Cortex of kidney (tissue), 1 donor: Measurements from ENCODE around the gene ATXN7L3.

Experiments
- DNase-seq: peaks from one replicate; lab custom pipeline; 2025; lab: John Stamatoyannopoulos, UW

ATXN7L3 gene

DNA sequence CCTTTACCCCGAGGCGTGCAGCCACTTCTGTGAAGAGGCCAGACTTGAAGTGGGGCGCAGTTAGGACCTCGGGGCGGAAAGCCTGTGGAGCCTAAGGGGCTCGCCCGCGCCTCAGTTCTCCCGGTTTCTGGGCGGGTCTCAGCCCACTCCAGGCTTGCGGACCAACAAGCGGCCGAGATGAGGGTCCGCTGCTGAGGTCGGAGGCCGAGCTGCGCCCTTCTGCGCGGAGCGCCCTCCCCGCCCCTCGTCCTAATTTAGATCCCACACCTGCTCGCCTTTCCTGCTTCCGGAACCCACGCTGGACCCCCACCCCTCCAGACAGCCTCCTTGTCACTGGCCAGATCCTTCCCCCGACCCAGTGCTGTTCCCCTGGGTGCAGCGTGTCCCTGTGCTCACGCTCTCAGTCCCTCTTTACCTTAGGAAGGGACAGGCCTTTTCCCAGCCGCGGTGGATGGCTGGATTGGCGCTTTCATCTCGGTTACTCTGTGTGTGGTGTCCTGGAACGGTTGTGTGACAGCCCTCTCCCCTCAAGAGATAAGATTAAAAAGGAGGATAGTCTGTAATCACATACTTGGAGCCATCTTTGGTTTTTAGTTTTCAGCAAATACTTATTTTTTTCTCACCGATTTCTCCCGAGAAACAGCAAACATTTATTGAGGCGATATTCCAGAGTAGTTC, 933 bp upstream of the ATXN7L3 start:
- no peak for DNase-seq

DNA sequence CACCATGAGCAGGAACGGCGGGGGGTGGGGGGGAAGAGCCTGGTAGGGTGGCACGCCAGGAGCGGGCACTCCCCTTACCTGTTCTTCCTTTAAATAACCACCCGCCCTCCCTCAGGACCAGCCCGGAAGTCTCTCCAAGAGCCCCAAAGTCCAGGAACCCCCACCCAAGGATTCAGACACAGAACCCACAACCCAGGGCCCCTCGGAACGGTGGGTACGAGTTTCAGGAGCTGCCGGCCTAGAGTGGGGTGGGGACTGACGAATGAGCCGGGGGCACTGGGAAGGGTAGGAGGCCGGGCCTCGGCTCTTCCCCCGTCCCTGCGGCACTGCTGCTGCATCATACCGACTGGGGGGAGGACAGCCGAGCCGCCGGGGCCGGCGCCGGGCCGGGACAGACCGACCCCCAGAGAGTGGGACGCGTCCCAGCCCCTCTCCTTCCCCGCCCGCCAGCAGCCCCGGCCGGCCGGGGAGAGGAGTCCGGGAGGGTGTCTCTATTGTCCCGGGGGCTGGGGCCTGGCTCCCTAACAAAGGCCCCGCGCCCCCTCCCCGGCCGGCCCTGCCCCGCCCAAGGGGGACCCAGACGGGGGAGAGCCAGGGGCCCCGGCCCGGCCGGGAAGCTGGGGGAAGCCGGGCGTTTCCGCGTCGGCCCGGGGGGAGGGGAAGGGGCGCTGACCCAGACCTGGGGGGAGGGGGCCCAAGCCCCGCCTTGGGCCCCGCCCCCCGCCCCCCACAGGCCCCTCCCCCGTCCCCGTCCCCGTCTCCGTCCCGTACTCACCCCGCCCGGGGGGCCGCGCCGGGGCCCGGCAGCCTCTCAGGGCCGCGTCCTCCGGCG, 747 bp downstream of the ATXN7L3 start:
- no peak for DNase-seq

DNA sequence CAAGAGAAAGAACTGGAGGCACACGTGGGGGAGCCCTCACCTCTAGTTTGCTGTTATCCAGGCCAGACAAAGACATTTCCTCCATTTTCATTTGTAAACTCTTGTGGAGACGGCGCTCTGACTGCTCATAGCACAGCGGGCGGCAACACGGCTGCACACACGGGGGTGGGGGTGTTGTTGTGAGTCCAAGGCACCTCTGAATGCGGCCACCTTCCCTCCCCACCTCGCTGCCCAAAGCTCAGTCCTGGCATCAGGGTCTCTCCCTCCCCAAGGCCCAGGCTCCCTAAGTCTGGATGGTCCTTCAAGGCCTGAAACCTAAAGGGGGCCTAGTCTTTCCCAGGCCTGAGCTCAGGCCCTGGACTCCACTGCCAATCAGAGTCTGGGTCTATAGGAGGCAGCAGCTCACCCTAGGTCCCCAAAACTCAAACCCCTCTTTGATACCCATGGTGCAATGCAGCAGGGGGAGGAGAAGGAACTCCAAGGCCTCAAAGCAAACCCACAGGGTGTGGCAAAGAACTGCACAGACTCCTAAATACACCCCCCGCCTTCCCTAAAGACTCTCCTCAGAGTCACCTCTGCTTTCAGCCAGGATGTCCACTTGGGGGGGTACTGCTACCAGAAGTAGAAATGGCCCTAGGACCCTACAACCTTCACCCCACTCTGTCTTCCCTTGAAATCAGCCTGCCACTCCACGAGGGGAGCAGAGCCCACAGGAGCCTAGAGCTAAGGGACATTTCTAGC, 1.5 kb downstream of the ATXN7L3 start:
- no peak for DNase-seq

DNA sequence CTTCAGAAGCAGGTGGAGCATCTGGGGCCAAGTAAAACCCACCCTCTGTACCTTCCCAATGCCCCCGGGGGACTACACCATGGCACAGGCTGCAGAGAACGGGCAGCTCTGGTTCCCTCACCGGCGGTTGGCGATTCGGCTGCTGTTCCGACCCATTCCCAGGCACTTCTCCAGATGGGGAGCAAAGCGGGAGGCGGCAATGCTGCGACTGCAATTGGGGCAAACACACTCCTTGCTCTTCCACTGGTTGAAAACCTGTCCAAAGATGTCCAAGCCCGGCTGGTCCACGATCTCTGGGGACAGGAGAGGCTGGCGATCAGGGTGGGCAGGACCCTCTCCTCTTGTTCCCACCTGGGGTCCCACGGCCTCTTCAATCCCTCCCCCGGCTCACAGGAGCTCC, 2.6 kb downstream of the ATXN7L3 start:
- no peak for DNase-seq

DNA sequence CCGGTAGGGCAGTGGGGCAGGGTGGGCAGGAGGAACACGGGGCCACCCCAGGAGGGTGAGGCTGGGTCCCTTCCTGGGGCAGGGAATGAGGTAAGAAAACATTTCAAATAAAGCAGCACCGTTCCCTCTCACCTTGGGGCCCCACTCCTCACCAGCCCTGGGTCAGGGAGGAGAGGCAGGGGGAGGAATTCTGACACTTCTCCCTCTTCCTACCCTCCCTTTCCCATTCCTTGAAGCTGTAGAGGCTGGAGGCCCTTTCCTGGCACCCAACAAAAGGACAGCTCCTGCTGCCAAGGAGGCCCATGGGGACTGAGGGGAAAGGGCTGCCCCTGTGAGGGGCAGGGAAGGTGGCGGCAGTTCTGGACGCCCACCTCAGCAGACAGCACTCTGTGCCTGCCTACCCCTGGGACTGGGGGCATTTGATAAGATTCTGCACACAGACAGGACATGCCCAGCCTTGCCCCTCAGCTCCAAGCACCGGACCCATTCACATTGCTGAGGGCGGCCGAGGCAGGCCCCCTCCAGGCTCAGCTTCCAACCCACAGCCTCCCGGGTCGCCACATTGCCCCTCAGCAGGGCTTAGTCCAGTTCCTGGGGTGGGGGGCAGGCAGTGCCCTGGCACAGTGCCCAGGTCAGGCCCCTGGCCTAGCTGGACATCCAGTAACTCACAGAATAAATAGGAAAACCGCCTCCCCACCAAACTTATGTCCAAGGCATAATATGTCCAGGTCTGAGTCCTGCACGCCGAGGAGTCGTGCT, 6.2 kb downstream of the ATXN7L3 start:
- no peak for DNase-seq

DNA sequence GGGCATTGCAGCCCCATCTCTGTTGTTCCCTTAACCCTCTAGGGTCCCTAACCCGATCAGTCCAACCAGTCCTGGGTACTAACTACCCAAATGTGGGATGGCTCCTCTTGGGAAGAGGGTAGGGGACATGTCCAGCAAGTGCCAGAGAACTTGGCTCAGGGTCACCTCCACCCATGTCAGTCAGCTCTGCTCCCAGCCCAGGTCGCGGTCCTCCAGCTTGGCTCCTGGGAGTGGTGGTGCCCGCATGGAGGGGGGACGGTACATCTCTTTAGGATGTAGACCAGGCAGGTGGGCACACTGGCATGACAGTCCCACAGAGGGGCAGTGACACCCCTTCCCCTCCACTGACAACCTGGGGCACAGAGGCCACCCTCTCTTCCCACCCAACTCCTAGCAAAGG, 6.9 kb downstream of the ATXN7L3 start:
- no peak for DNase-seq

DNA sequence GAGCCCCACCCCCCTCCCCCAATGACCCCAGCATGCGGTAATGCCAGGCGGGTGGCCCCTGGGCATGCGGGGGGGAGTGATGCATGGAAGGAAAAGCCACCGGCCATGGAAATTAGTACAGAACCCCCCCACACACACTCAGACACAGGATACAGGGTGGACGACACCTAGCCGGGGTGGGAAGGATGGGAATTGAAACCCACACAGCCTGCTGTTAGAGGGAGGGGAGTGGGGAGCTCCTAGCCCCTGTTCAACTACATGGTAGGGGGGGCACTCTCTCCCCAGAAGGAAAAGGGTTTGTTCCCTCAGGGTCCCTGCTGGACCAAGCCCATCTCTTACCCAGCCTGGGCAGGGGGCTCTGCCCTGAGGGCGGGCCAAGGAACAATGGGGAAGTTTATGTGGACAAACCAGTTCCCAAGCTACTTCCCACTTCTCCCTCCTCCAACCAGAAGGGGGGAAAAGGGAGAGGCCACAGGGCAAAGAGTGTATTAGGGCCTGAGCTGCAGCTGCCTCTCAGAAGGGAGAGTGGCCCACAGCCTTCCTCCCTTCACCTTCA, 7.7 kb downstream of the ATXN7L3 start:
- no peak for DNase-seq

DNA sequence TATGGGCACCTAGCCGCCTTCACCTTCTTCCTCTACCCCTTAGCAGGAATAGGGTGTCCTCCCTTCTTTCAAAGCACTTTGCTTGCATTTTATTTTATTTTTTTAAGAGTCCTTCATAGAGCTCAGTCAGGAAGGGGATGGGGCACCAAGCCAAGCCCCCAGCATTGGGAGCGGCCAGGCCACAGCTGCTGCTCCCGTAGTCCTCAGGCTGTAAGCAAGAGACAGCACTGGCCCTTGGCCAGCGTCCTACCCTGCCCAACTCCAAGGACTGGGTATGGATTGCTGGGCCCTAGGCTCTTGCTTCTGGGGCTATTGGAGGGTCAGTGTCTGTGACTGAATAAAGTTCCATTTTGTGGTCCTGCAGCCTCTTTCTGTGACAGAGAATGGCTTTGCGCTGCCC, 8.3 kb downstream of the ATXN7L3 start:
- no peak for DNase-seq

DNA sequence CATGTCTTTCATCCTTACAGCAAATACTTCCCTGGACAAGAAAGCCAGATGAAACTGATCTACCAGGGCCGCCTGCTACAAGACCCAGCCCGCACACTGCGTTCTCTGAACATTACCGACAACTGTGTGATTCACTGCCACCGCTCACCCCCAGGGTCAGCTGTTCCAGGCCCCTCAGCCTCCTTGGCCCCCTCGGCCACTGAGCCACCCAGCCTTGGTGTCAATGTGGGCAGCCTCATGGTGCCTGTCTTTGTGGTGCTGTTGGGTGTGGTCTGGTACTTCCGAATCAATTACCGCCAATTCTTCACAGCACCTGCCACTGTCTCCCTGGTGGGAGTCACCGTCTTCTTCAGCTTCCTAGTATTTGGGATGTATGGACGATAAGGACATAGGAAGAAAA, 9.2 kb downstream of the ATXN7L3 start:
- DNase-seq = no peak

DNA sequence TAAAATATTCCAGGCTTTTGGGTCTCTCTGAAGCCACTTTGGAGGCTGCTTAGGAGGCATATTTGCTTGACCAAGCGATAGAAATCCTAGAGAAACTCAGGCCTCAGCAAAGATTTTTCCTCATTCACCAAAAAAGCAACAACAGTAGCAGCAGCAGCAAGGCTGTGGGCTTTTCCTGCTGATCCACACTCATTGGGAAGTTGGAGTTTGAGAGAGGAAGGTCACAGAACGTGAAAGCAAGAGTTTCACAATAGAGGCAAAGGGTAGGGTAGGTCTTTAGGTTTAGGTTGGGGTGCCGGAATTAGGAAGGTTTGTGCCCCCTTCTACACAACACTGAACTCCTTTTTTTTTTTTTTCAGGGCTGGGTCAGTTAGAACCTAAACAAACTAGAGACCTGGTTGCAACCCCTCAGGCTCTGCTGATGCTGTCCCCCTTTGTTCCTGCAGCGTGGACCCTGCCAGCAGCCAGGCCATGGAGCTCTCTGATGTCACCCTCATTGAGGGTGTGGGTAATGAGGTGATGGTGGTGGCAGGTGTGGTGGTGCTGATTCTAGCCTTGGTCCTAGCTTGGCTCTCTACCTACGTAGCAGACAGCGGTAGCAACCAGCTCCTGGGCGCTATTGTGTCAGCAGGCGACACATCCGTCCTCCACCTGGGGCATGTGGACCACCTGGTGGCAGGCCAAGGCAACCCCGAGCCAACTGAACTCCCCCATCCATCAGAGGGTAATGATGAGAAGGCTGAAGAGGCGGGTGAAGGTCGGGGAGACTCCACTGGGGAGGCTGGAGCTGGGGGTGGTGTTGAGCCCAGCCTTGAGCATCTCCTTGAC, 10.9 kb downstream of the ATXN7L3 start:
- DNase-seq = no peak

DNA sequence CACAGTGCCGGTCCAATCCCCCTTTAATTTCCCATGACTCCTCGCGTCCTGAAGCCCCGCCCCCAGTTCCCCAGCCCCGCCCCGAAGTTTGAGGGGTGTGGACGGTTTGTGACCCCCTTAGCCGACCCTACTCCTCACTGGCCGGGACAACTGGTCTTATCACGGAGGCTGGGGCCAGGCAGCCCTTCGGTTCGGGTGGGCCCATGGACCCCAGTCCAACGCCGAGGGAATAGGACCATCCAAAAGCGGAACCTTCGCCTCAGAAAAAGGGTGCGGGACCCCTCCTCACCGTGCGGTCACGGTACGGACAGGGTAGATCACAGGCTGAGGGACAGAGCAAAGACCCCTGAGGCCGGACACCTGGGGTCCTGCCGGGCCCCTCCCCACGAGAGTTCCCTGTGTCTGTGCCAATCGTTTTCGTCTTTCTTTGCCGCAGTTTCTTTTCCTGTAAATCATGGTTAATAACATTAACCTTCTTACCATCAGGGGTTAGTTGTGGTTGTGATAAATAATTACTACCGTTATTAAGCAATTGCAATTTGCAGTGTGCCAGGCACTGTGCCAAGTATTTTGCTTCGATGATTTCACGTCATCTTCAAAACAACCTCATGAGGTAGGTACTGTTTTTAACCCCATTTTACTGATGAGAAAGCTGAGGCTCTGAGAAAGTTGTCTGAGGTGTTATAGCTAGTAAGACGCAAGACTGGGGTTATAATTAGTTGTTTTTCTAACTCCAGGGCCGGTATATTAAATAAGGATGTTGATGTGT, 12.4 kb downstream of the ATXN7L3 start:
- no peak for DNase-seq

DNA sequence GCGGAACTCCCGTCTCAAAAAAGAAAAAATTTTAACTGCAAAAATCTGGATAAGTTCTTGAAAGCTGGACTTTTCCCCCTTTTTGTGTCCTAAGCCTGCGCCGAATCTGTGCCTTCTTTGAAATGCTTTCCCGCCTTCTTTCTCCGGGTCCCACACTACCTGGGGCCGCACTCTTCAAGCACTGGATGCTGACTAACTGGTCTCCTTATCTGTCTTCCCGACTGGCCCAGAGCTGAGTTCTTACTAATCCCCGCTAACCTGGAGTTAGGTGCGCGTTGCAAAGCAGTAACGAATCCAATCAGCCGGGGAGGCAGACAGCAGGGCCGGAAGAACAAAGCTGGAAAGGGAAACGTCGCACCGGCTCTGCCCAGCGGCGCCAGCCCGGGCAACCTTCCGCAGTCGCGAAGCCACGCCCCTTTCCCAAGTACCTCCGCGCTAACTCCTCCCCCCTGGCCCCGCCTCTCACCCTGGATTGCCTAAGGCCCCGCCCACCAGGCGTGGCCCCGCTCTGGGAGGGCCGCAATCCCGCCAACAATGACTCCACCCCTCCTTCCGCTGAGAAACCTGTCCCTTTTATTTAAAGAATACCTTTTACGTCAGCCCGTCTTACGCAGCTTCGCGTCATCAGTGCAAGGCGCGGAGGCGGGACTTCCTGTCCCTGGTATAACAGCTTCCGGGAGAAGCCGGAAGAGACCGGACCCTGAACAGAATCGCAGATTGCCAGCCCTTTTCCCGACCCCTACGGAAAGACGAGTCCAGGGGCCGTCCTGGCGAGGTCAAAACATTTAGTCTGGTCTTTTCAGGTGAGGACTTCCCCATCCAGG, 13.2 kb downstream of the ATXN7L3 start, which contains the start of gene TMUB2:
Gene TMUB2 (plus strand): TSS at position 666 of the 824 bp plus-strand sequence. CDS start 737 bp downstream, outside the sequence.
- no peak for DNase-seq

DNA sequence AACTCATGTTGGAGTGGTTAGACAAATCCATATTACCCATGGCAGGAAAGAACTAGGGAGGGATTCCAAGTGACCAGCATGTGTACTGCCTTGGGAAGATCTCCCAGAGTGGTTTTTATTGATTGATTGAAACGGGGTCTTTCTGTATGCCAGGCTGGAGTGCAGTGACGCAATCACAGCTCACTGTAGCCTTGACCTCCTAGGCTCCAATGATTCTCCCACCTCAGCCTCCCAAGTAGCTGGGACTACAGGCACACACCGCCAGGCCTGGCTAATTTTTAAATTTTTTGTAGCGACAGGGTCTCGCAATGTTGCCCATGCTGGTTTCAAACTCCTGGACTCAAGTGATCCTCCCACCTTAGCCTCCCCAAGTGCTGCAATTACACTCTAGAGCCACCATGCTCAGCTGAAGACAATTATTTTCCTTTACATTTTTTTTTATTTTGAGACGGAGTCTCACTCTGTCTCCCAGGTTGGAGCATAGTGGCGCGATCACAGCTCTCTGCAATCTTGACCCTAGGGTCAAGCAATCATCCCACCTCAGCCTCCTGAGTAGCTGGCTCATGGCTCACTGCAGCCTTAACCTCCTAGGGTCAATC, 15.4 kb downstream of the ATXN7L3 start:
- DNase-seq = no peak

DNA sequence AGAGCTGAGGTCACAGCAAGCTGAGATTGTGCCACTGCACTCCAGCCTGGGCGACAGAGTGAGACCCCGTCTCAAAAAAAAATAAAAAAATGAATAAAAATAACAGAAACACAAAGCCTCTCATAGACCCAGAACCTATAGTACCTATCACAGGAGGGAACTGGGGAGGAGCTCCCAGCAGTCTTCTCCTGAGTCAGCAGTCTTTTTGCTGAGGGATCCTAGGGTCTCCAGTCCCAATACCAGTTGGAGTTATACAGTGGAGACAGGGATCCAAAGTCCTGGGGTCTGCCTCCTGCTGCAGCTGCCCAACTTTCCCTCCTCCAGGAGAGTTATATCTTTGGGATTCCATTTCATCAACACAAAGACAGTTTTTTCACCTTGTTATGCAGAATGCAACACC, 16.7 kb downstream of the ATXN7L3 start:
- DNase-seq = no peak

DNA sequence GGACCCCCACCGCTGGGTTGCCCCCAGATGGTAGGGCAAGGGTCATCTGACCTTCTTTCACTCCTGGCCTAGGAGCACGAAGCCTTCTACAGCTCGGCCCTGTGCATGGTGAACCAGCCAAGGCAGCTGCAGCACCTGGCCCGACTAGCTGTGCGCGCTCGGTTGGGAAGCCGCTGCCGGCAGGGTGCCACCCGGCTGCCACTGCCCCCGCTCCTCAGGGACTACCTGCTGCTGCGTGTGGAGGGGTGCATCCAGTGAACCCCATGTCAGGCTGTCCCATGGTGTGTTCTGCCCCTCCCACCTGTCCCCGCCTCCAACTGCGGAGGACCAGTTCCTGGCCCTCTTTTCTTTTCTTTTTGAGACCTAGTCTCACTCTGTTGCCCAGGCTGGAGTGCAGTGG, 21.6 kb downstream of the ATXN7L3 start:
- DNase-seq = no peak

DNA sequence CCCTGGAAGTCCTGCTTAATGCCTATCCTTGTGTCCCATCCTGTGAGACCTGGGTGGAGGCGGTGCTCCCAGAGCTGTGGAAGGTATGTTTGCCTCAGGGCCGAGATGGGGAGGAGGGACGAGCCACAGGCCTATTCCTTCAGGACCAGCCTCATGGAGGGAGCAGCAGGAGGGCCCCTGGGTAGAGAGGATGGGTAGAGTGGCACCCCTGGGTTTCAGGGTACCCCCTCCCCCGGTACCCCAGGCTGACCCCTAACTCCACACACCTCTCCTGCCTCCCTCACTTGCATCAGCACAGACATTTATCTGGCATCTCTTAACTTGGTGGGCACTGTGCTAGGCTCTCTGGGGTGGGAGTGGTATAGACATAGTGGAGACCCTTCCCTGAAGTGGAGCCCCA, 22.0 kb downstream of the ATXN7L3 start:
- no peak for DNase-seq

DNA sequence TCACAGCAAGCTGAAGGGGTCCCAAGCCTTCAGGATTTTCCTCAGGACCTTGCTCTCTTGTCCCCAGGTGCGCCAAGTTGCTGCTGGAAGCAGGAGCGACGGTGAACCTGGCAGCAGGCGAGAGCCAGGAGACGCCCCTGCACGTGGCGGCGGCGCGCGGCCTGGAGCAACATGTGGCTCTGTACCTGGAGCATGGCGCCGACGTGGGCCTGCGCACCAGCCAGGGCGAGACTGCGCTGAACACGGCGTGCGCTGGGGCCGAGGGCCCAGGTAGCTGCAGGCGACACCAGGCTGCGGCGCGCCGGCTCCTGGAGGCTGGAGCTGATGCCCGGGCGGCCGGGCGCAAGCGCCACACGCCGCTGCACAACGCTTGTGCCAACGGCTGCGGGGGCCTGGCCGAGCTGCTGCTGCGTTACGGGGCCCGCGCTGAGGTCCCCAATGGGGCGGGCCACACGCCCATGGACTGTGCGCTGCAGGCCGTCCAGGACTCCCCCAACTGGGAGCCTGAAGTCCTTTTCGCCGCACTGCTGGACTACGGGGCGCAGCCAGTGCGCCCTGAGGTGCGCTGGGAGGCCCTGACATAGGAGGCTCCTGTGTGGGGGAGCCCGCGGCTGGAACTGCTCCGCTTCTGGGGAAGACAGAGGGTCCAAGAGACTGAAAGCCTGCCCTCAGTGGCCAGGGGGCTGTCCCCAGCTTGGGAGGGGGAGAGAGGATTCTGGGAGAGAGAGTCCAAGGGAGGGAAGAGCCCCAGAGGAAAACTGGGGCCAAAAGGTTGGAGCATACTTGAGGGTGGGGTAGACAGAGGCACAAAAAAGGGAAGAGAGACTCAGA, 22.8 kb downstream of the ATXN7L3 start:
- DNase-seq = no peak

DNA sequence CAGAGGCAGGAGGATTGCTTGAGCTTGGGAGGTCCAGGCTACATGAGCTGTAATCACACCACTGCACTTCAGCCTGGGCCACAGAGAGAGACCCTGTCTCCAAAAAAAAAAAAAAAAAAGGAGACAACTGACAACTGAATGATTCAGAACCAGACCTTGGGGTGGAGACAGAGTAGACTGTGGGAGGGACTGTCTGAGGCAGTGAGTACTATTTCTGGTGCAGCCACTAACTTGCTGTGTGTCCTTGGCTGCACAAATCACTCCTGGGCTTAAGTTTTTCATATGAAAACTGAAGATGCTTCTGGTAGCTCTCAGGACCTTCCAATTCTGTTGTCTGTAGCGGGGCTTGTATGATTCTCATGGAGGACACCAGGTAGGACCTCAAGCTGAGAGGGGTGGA, 23.4 kb downstream of the ATXN7L3 start:
- no peak for DNase-seq
